Measurements from ENCODE around the gene LEF1.

Gene LEF1

GRCh38 chr4:108116423-108117168, 52.1 kb downstream of the LEF1 start:
- no peak overlapping the region for H3K18ac ChIP-seq (ENCODE audit: low read length)
- H3K36me3 ChIP-seq (replicated peaks in 1 of 2; ENCODE audit: control insufficient read depth in 2 of 2, insufficient read depth in 2 of 2, low read length in 2 of 2): no peaks in the 10 kb centered on the region
- H3K27me3 ChIP-seq (ENCODE audit: control insufficient read depth in 3 of 3, insufficient read depth in 3 of 3, low read depth in 1 of 3, low read length in 3 of 3): no peaks in the 10 kb centered on the region
- no peak overlapping the region for H4K91ac ChIP-seq (ENCODE audit: low read depth, low read length, poor library complexity)
- H4K8ac ChIP-seq (ENCODE audit: low read depth, low read length): no peak overlapping the region
- no peak overlapping the region for H2BK15ac ChIP-seq (ENCODE audit: low read length)
- H2AFZ ChIP-seq (ENCODE audit: low read length): no peak overlapping the region
- no peak overlapping the region for H3K23ac ChIP-seq (ENCODE audit: low read depth, low read length, poor library complexity)
- no CpG with 5 or more reads among the region's 3 CpGs for WGBS, 2 donors (ENCODE audit: extremely low coverage in 2 of 2, insufficient read length in 2 of 2, insufficient replicate concordance in 1 of 2)
- peaks cover 21 to 31% of the 10 kb centered on the region in 2 donors for H3K4me1 ChIP-seq (ENCODE audit: control insufficient read depth in 2 of 2, insufficient read depth in 1 of 2, low read depth in 1 of 2, low read length in 2 of 2)
- H3K4ac ChIP-seq (ENCODE audit: low read length): no peak overlapping the region
- H3K79me1 ChIP-seq (ENCODE audit: low read depth, low read length): no peaks in the 10 kb centered on the region
- no peak overlapping the region for H2AK5ac ChIP-seq (ENCODE audit: low read depth, low read length)
- H3K27ac ChIP-seq (replicated peaks; ENCODE audit: low read length): no peak overlapping the region
- H3K4me2 ChIP-seq (ENCODE audit: insufficient read depth, low read length, poor library complexity, severe bottlenecking): no peak overlapping the region
- H3K9me3 ChIP-seq (replicated peaks in 1 of 2; ENCODE audit: control insufficient read depth in 2 of 2, insufficient read depth in 1 of 2, low read depth in 1 of 2, low read length in 2 of 2): no peaks in the 10 kb centered on the region
- no peak overlapping the region for H2BK120ac ChIP-seq (ENCODE audit: low read depth, low read length)
- no peak overlapping the region for H2BK5ac ChIP-seq (ENCODE audit: low read length)
- H3K4me3 ChIP-seq (ENCODE audit: low read length in 2 of 2): no peak overlapping the region
- DNase-seq (ENCODE audit: low spot score): no peak
- no peak overlapping the region for H3K9ac ChIP-seq (ENCODE audit: low read depth, low read length, poor library complexity)
- H2BK12ac ChIP-seq (ENCODE audit: low read length): no peak overlapping the region
- H3K14ac ChIP-seq (ENCODE audit: low read length): no peak overlapping the region

- H2BK120ac ChIP-seq (ENCODE audit: low read depth, low read length): no peak overlapping the region
- H3K79me1 ChIP-seq (ENCODE audit: low read depth, low read length): no peaks in the 10 kb centered on the region
Measured at GRCh38 chr4:108115168-108115526, 53.6 kb downstream of the LEF1 start.

GRCh38 chr4:108114503-108114902, 54.2 kb downstream of the LEF1 start:
- Histone ChIP-seq H2AK5ac (ENCODE audit: low read depth, low read length) (no peak overlapping the region), H3K27me3 (ENCODE audit: control insufficient read depth in 3 of 3, insufficient read depth in 3 of 3, low read depth in 1 of 3, low read length in 3 of 3) (no peaks in the 10 kb centered on the region), H3K4ac (ENCODE audit: low read length) (no peak overlapping the region), H3K4me3 (ENCODE audit: low read length in 2 of 2) (no peak overlapping the region), H2BK120ac (ENCODE audit: low read depth, low read length) (no peak overlapping the region), H4K91ac (ENCODE audit: low read depth, low read length, poor library complexity) (no peak overlapping the region), H2BK5ac (ENCODE audit: low read length) (no peak overlapping the region), H3K4me1 (ENCODE audit: control insufficient read depth in 2 of 2, insufficient read depth in 1 of 2, low read depth in 1 of 2, low read length in 2 of 2) (peaks cover 21 to 31% of the 10 kb centered on the region in 2 donors), H2BK15ac (ENCODE audit: low read length) (no peak overlapping the region), H3K23ac (ENCODE audit: low read depth, low read length, poor library complexity) (no peak overlapping the region), H3K4me2 (ENCODE audit: insufficient read depth, low read length, poor library complexity, severe bottlenecking) (no peak overlapping the region), H3K9ac (ENCODE audit: low read depth, low read length, poor library complexity) (no peak overlapping the region), H3K18ac (ENCODE audit: low read length) (no peak overlapping the region), H3K27ac (replicated peaks; ENCODE audit: low read length) (no peak overlapping the region), H3K9me3 (replicated peaks in 1 of 2; ENCODE audit: control insufficient read depth in 2 of 2, insufficient read depth in 1 of 2, low read depth in 1 of 2, low read length in 2 of 2) (no peaks in the 10 kb centered on the region), H3K36me3 (replicated peaks in 1 of 2; ENCODE audit: control insufficient read depth in 2 of 2, insufficient read depth in 2 of 2, low read length in 2 of 2) (no peaks in the 10 kb centered on the region), H4K8ac (ENCODE audit: low read depth, low read length) (no peak overlapping the region), H3K14ac (ENCODE audit: low read length) (no peak overlapping the region), H3K79me1 (ENCODE audit: low read depth, low read length) (no peaks in the 10 kb centered on the region), H2BK12ac (ENCODE audit: low read length) (no peak overlapping the region), H2AFZ (ENCODE audit: low read length) (no peak overlapping the region)
- WGBS, 2 donors (ENCODE audit: extremely low coverage in 2 of 2, insufficient read length in 2 of 2, insufficient replicate concordance in 1 of 2): no CpG with 5 or more reads among the region's 6 CpGs
- DNase-seq (ENCODE audit: low spot score): no peak

More at GRCh38 chr4:108115168-108115526, 53.6 kb downstream of the LEF1 start:
- no peaks in the 10 kb centered on the region for H3K36me3 ChIP-seq (replicated peaks in 1 of 2; ENCODE audit: control insufficient read depth in 2 of 2, insufficient read depth in 2 of 2, low read length in 2 of 2)
- no peaks in the 10 kb centered on the region for H3K9me3 ChIP-seq (replicated peaks in 1 of 2; ENCODE audit: control insufficient read depth in 2 of 2, insufficient read depth in 1 of 2, low read depth in 1 of 2, low read length in 2 of 2)
- no peak overlapping the region for H3K27ac ChIP-seq (replicated peaks; ENCODE audit: low read length)
- peaks cover 21 to 31% of the 10 kb centered on the region in 2 donors for H3K4me1 ChIP-seq (ENCODE audit: control insufficient read depth in 2 of 2, insufficient read depth in 1 of 2, low read depth in 1 of 2, low read length in 2 of 2)
- H4K91ac ChIP-seq (ENCODE audit: low read depth, low read length, poor library complexity): no peak overlapping the region
- no peak overlapping the region for H3K4ac ChIP-seq (ENCODE audit: low read length)
- no peak overlapping the region for H4K8ac ChIP-seq (ENCODE audit: low read depth, low read length)
- no peak overlapping the region for H3K4me2 ChIP-seq (ENCODE audit: insufficient read depth, low read length, poor library complexity, severe bottlenecking)
- no peak overlapping the region for H2BK12ac ChIP-seq (ENCODE audit: low read length)
- WGBS, 2 donors (ENCODE audit: extremely low coverage in 2 of 2, insufficient read length in 2 of 2, insufficient replicate concordance in 1 of 2): no CpG with 5 or more reads among the region's 2 CpGs
- no peak overlapping the region for H3K14ac ChIP-seq (ENCODE audit: low read length)
- H2BK15ac ChIP-seq (ENCODE audit: low read length): no peak overlapping the region
- H3K27me3 ChIP-seq (ENCODE audit: control insufficient read depth in 3 of 3, insufficient read depth in 3 of 3, low read depth in 1 of 3, low read length in 3 of 3): no peaks in the 10 kb centered on the region
- no peak overlapping the region for H2AK5ac ChIP-seq (ENCODE audit: low read depth, low read length)
- no peak overlapping the region for H2BK5ac ChIP-seq (ENCODE audit: low read length)
- no peak overlapping the region for H2AFZ ChIP-seq (ENCODE audit: low read length)
- no peak overlapping the region for H3K9ac ChIP-seq (ENCODE audit: low read depth, low read length, poor library complexity)
- no peak for DNase-seq (ENCODE audit: low spot score)
- H3K4me3 ChIP-seq (ENCODE audit: low read length in 2 of 2): no peak overlapping the region
- H3K18ac ChIP-seq (ENCODE audit: low read length): no peak overlapping the region
- no peak overlapping the region for H3K23ac ChIP-seq (ENCODE audit: low read depth, low read length, poor library complexity)

GRCh38 chr4:108113229-108113628, 55.5 kb downstream of the LEF1 start:
- H3K79me1 ChIP-seq (ENCODE audit: low read depth, low read length): no peaks in the 10 kb centered on the region
- no CpG with 5 or more reads among the region's 5 CpGs for WGBS, 2 donors (ENCODE audit: extremely low coverage in 2 of 2, insufficient read length in 2 of 2, insufficient replicate concordance in 1 of 2)
- no peak overlapping the region for H4K91ac ChIP-seq (ENCODE audit: low read depth, low read length, poor library complexity)
- H3K27me3 ChIP-seq (ENCODE audit: control insufficient read depth in 3 of 3, insufficient read depth in 3 of 3, low read depth in 1 of 3, low read length in 3 of 3): no peaks in the 10 kb centered on the region
- no peak overlapping the region for H3K23ac ChIP-seq (ENCODE audit: low read depth, low read length, poor library complexity)
- H3K4me3 ChIP-seq (ENCODE audit: low read length in 2 of 2): no peak overlapping the region
- DNase-seq (ENCODE audit: low spot score): no peak
- no peaks in the 10 kb centered on the region for H3K36me3 ChIP-seq (replicated peaks in 1 of 2; ENCODE audit: control insufficient read depth in 2 of 2, insufficient read depth in 2 of 2, low read length in 2 of 2)
- no peak overlapping the region for H3K27ac ChIP-seq (replicated peaks; ENCODE audit: low read length)
- H3K4ac ChIP-seq (ENCODE audit: low read length): no peak overlapping the region
- no peak overlapping the region for H3K18ac ChIP-seq (ENCODE audit: low read length)
- H3K9me3 ChIP-seq (replicated peaks in 1 of 2; ENCODE audit: control insufficient read depth in 2 of 2, insufficient read depth in 1 of 2, low read depth in 1 of 2, low read length in 2 of 2): no peaks in the 10 kb centered on the region
- H2AFZ ChIP-seq (ENCODE audit: low read length): peak overlapping the region; percentile 23
- H2BK5ac ChIP-seq (ENCODE audit: low read length): no peak overlapping the region
- H3K4me2 ChIP-seq (ENCODE audit: insufficient read depth, low read length, poor library complexity, severe bottlenecking): no peak overlapping the region
- H3K9ac ChIP-seq (ENCODE audit: low read depth, low read length, poor library complexity): peak overlapping the region; percentile 24
- no peak overlapping the region for H4K8ac ChIP-seq (ENCODE audit: low read depth, low read length)
- H2BK12ac ChIP-seq (ENCODE audit: low read length): no peak overlapping the region
- no peak overlapping the region for H2BK120ac ChIP-seq (ENCODE audit: low read depth, low read length)
- no peak overlapping the region for H2BK15ac ChIP-seq (ENCODE audit: low read length)
- H2AK5ac ChIP-seq (ENCODE audit: low read depth, low read length): no peak overlapping the region
- peaks cover 21 to 31% of the 10 kb centered on the region in 2 donors for H3K4me1 ChIP-seq (ENCODE audit: control insufficient read depth in 2 of 2, insufficient read depth in 1 of 2, low read depth in 1 of 2, low read length in 2 of 2)
- no peak overlapping the region for H3K14ac ChIP-seq (ENCODE audit: low read length)
